Sigmoid colon (tissue), 7 donors: ENCODE results near the gene PHTF2. TPM values are rescaled to one million over a fixed set of nuclear protein-coding genes. Genes with fewer than 3 reads are reported as not detected.

Source experiments
- DNase-seq: peaks from one replicate; pipeline ENCODE4 v3.0.0-alpha.2; 2019
- H3K27ac ChIP-seq, 4 donors: fragments of 200-600 bp; sonication (generic); one replicate each; pipeline ENCODE4 v1.5.1; 2016 to 2019; ENCODE audit warnings: mild to moderate bottlenecking in 1 of 4
- H3K27me3 ChIP-seq, 3 donors: fragments of 200-600 bp; sonication (generic); one replicate each; pipeline ENCODE4 v1.5.1; 2019; ENCODE audit warnings: mild to moderate bottlenecking in 1 of 3
- H3K36me3 ChIP-seq, 4 donors: fragments of 200-600 bp; sonication (generic); one replicate each; pipeline ENCODE4 v1.5.1; 2016 to 2019
- H3K4me1 ChIP-seq, 4 donors: fragments of 200-600 bp; sonication (generic); one replicate each; pipeline ENCODE4 v1.5.1; 2017 to 2019
- H3K4me3 ChIP-seq, 4 donors: fragments of 200-600 bp; sonication (generic); one replicate each; pipeline ENCODE4 v1.5.1; 2017 to 2019; ENCODE audit warnings: mild to moderate bottlenecking in 2 of 4, moderate library complexity in 1 of 4
- H3K9me3 ChIP-seq, 4 donors: fragments of 200-600 bp in 3 of 4; sonication (generic) in 3 of 4; one replicate each; pipeline versions ENCODE4 v1.5.1 to v1.6.1; 2013 to 2019
- EP300 ChIP-seq, 4 donors: sonication (generic); formaldehyde crosslinking; IDR thresholded peaks; one replicate each; pipeline ENCODE4 v1.6.1; 2017; ENCODE audit warnings: antibody characterized with exemption in 4 of 4
- POLR2A ChIP-seq, 2 donors: fragments of 450-650 bp; IDR thresholded peaks; one replicate each; pipeline ENCODE4 v1.6.1; 2016; ENCODE audit warnings: antibody characterized with exemption in 2 of 2, mild to moderate bottlenecking in 2 of 2, moderate library complexity in 2 of 2
- POLR2AphosphoS5 ChIP-seq, 4 donors: sonication (generic); formaldehyde crosslinking; IDR thresholded peaks; one replicate each; pipeline ENCODE4 v1.6.1; 2017; ENCODE audit warnings: antibody characterized with exemption in 4 of 4
- WGBS, 2 donors: extraction: QIAGEN DNeasy Blood & Tissue Kit; methylation state at CpG; one replicate each; pipeline ENCODE4 v1.1.7; 2013; 5-methylcytosine and 5-hydroxymethylcytosine counted together
- intact Hi-C: fragments of 100-400 bp; cut with DNase I; formaldehyde crosslinking; loops from one replicate; pipeline ENCODE4 v1.15.1; 2023
- polyA plus RNA-seq, 3 donors: library from polyadenylated mRNA; stranded (reverse); fragments of 200-250 nt; gene quantifications; one replicate each; pipeline ENCODE4 v1.2.3, GENCODE V29; 2013
- total RNA-seq, 4 donors: library from RNA; depleted of rRNA; stranded (reverse); fragments of >200 nt; gene quantifications; one replicate each; pipeline ENCODE4 v1.1.0, GENCODE V29; 2016
- TF ChIP-seq, protein P1 (sequence below), 4 experiments: fragments of 450-650 bp in 3 of 4; fragments of 200-600 bp in 1 of 4; IDR thresholded peaks; one replicate each; pipeline ENCODE4 v1.5.1; 2016 to 2019; ENCODE audit warnings: antibody characterized with exemption in 4 of 4, mild to moderate bottlenecking in 3 of 4, moderate library complexity in 2 of 4
- donor health status: healthy with polysubstance abuse.
- donor health status: Bipolar disorder and iron deficiency.
- donor health status: healthy.

Gene PHTF2
- total and polyA plus RNA-seq, 7 donors, result 2.3 to 19.3 (median 17.4) TPM

DNA sequence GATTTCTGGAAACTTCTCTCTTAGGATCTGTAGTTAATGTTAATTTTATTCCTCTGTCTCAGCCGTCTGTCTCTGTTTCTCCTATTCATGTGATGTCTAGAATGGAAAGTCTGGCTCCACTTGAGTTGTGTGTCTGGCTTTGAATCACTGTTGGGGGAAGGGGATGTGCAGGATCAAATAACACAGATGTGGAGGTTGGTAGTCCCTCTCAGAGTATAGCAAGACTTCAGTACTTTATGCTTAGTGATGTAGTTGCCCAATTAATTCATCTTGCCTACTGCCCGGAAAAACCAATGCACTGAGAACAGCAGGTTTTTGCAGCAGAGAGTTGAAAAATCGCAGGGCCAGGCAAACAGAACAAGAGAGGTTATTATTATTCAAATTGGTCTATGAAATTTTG, 79.2 kb downstream of the PHTF2 start:
- H3K27ac ChIP-seq, result no peak overlapping the region
- H3K4me1 ChIP-seq, result peaks cover 0 to 3% (median 0%) of the 10 kb centered on the region in 4 donors
- intact Hi-C loops, result no loop called here
- H3K9me3 ChIP-seq, result no peaks in the 10 kb centered on the region
- no peak overlapping the region for H3K4me3 ChIP-seq
- TF ChIP-seq POLR2AphosphoS5 (IDR thresholded peaks at IDR 0.05) (no peak), POLR2A (IDR thresholded peaks at IDR 0.05) (no peak), EP300 (IDR thresholded peaks at IDR 0.05) (no peak)
- TF ChIP-seq, protein P1, sequence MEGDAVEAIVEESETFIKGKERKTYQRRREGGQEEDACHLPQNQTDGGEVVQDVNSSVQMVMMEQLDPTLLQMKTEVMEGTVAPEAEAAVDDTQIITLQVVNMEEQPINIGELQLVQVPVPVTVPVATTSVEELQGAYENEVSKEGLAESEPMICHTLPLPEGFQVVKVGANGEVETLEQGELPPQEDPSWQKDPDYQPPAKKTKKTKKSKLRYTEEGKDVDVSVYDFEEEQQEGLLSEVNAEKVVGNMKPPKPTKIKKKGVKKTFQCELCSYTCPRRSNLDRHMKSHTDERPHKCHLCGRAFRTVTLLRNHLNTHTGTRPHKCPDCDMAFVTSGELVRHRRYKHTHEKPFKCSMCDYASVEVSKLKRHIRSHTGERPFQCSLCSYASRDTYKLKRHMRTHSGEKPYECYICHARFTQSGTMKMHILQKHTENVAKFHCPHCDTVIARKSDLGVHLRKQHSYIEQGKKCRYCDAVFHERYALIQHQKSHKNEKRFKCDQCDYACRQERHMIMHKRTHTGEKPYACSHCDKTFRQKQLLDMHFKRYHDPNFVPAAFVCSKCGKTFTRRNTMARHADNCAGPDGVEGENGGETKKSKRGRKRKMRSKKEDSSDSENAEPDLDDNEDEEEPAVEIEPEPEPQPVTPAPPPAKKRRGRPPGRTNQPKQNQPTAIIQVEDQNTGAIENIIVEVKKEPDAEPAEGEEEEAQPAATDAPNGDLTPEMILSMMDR (IDR thresholded peaks at IDR 0.05), result no peak
- H3K27me3 ChIP-seq, result no peaks in the 10 kb centered on the region
- 92 to 95% methylated on average over 3 of the region's 3 CpGs for WGBS, 2 donors
- no peak for DNase-seq
- no peaks in the 10 kb centered on the region for H3K36me3 ChIP-seq

DNA sequence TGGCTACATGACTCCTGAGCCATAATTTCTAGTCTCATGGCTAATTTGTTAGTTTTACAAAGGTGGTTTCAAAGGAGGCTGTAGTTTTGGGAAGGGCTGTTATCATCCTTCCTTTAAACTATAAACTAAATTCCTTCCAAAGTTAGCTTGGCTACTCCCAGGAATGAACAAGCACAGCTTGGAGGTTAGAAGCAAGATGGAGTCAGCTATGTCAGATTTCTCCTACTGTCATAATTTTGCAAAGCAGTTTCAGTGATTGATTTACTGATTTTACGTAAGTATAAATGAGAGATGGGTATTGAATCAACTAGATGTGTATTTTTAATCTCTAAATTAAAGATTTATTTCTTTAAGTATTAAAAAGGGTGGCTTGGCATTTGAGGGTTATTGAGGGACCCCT, 79.9 kb downstream of the PHTF2 start:
- Histone ChIP-seq H3K27me3 (no peaks in the 10 kb centered on the region), H3K27ac (no peak overlapping the region), H3K4me1 (peaks cover 0 to 3% (median 0%) of the 10 kb centered on the region in 4 donors), H3K9me3 (no peaks in the 10 kb centered on the region), H3K4me3 (no peak overlapping the region), H3K36me3 (no peaks in the 10 kb centered on the region)
- 97 to 100% methylated on average over 1 of the region's 1 CpG for WGBS, 2 donors
- DNase-seq, result no peak
- intact Hi-C loops, result no loop called here
- TF ChIP-seq EP300 (IDR thresholded peaks at IDR 0.05) (no peak), POLR2AphosphoS5 (IDR thresholded peaks at IDR 0.05) (no peak), POLR2A (IDR thresholded peaks at IDR 0.05) (no peak)
- TF ChIP-seq, protein P1 (IDR thresholded peaks at IDR 0.05), result no peak

DNA sequence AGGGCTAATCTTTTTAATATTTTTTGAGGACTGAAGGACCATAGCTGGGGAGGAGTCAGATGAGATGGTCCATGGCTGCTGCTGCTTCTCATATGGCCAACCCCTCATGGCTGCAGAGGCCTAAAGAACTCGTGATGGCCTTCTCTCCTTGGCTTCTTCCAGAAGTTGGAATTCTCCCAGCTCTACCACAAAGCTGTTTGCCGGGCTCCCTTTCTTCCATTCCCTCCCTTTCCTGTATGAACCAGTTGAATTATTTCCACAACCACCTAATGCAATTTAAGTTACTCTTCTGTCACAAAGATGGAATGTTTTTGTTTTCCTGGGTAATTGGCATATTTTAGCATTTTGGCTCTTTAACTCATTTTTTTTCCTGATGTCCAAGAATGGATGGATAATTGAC, 80.7 kb downstream of the PHTF2 start:
- 80 to 88% methylated on average over 2 of the region's 2 CpGs for WGBS, 2 donors
- no peaks in the 10 kb centered on the region for H3K36me3 ChIP-seq
- TF ChIP-seq POLR2A (IDR thresholded peaks at IDR 0.05), result no peak
- TF ChIP-seq EP300 (IDR thresholded peaks at IDR 0.05), result no peak
- H3K4me1 ChIP-seq, result no peaks in the 10 kb centered on the region
- no peak overlapping the region for H3K4me3 ChIP-seq
- H3K27ac ChIP-seq, result no peak overlapping the region
- H3K27me3 ChIP-seq, result no peaks in the 10 kb centered on the region
- intact Hi-C loops, result no loop called here
- no peak for DNase-seq
- H3K9me3 ChIP-seq, result no peaks in the 10 kb centered on the region

DNA sequence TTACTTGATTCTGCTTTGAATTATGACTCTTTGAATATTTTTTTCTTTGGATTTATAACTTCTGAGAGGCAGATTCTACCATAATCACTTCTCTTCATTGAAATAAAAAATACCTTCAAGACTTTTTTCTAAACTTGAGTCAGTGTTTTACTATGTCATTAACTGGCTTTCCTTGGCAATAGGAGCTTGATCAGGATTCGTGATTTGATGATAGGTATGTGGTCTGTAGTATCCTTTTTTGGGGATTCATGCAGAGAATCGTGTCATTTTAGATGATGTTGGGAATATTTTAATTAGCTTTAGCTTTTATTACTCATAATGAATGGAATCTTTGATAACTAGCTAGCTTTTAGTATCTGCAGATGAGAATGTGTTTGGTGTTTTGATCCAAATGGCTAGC, 83.3 kb downstream of the PHTF2 start:
- intact Hi-C loops, result no loop called here
- WGBS, 2 donors, result 94 to 95% methylated on average over 2 of the region's 2 CpGs
- TF ChIP-seq POLR2AphosphoS5 (IDR thresholded peaks at IDR 0.05), result no peak
- TF ChIP-seq, protein P1 (IDR thresholded peaks at IDR 0.05), result no peak
- no peak for TF ChIP-seq POLR2A (IDR thresholded peaks at IDR 0.05)
- TF ChIP-seq EP300 (IDR thresholded peaks at IDR 0.05), result no peak
- no peaks in the 10 kb centered on the region for H3K9me3 ChIP-seq
- no peak overlapping the region for H3K27ac ChIP-seq
- no peaks in the 10 kb centered on the region for H3K36me3 ChIP-seq
- no peaks in the 10 kb centered on the region for H3K27me3 ChIP-seq
- no peaks in the 10 kb centered on the region for H3K4me1 ChIP-seq
- no peak for DNase-seq
- no peak overlapping the region for H3K4me3 ChIP-seq

DNA sequence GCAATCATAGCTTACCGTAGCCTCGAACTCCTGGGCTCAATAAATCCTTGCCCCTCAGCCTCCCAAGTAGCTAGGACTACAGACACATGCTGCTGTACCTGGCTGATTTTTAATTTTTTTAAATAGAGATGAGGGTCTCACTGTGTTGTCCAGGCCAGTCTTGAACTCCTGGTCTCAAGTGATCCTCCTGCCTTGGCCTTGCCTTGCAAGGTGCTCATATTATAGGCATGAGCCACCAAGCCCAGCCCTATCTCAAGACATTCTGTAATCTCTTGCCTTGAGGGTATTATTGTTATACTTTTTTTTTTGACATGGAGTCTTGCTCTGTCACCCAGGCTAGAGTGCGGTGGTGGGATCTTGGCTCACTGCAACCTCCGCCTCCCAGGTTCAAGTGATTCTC, 86.6 kb downstream of the PHTF2 start:
- Histone ChIP-seq H3K27ac (no peak overlapping the region), H3K9me3 (no peaks in the 10 kb centered on the region), H3K27me3 (no peaks in the 10 kb centered on the region), H3K36me3 (no peaks in the 10 kb centered on the region), H3K4me1 (peaks cover 0 to 13% (median 2%) of the 10 kb centered on the region in 4 donors), H3K4me3 (no peak overlapping the region)
- TF ChIP-seq EP300 (IDR thresholded peaks at IDR 0.05) (no peak), POLR2AphosphoS5 (IDR thresholded peaks at IDR 0.05) (no peak)
- DNase-seq, result no peak
- WGBS, 2 donors, result 86 to 94% methylated on average over 4 of the region's 4 CpGs
- intact Hi-C loops, result no loop called here

DNA sequence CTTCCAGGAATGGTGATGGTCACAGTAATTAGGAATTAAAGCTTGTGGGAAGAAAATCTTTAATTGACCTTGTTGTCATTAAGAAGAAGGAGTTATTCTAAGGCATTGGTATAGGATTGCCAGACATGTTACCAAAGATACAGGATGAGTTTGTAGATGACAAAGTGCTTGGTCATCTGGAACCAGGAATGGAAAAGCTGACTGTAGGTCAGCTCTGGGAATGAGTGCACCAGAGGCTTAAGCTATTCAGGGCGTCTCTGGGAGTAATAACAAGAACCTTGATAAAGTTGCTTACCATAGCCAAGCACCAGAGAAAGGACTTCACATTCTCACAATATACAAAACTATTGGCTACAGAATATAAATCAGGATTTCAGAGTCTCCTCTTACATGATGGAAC, 89.0 kb downstream of the PHTF2 start:
- no peak overlapping the region for H3K4me3 ChIP-seq
- WGBS, 2 donors, result 75 to 92% methylated on average over 1 of the region's 1 CpG
- intact Hi-C loops, result no loop called here
- no peaks in the 10 kb centered on the region for H3K36me3 ChIP-seq
- no peaks in the 10 kb centered on the region for H3K27me3 ChIP-seq
- TF ChIP-seq, protein P1 (IDR thresholded peaks at IDR 0.05), result no peak
- no peak for TF ChIP-seq POLR2A (IDR thresholded peaks at IDR 0.05)
- H3K27ac ChIP-seq, result no peak overlapping the region
- peaks cover 0 to 13% (median 2%) of the 10 kb centered on the region in 4 donors for H3K4me1 ChIP-seq
- no peak for DNase-seq
- no peaks in the 10 kb centered on the region for H3K9me3 ChIP-seq
